Endodermal cell (in vitro differentiated cells): ENCODE measurements around the gene USH1C. TPM values are rescaled to one million over a fixed set of nuclear protein-coding genes. Genes with fewer than 3 reads are reported as not detected.

ENCODE experiments used
- DNase-seq: peaks from one replicate; pipeline ENCODE4 v3.0.0-alpha.2; 2017
- H3K27ac ChIP-seq: 2 replicates; pipeline ENCODE4 v1.5.1; 2013; ENCODE audit warnings: mild to moderate bottlenecking, low read depth, low read length, moderate library complexity
- H3K27me3 ChIP-seq: 2 replicates; pipeline ENCODE4 v1.6.1; 2013; ENCODE audit warnings: mild to moderate bottlenecking, low read length, moderate library complexity; ENCODE audit not compliant: insufficient read depth, control insufficient read depth, poor library complexity, severe bottlenecking
- H3K36me3 ChIP-seq: 2 replicates; pipeline ENCODE4 v1.7.0; 2013; ENCODE audit warnings: mild to moderate bottlenecking, low read length, moderate library complexity; ENCODE audit not compliant: control insufficient read depth, insufficient read depth
- H3K4me1 ChIP-seq: one replicate; pipeline ENCODE4 v1.7.0; 2013; ENCODE audit warnings: low read length; ENCODE audit not compliant: control insufficient read depth, insufficient read depth
- H3K4me3 ChIP-seq: 2 replicates; pipeline ENCODE4 v1.5.1; 2013; ENCODE audit warnings: mild to moderate bottlenecking, low read length, moderate library complexity
- H3K9ac ChIP-seq: 2 replicates; pipeline ENCODE4 v1.6.1; 2013; ENCODE audit warnings: mild to moderate bottlenecking, low read length, moderate library complexity; ENCODE audit not compliant: poor library complexity, severe bottlenecking; ENCODE audit errors: extremely low read depth
- H3K9me3 ChIP-seq: 2 replicates; pipeline ENCODE4 v1.6.1; 2013; ENCODE audit warnings: mild to moderate bottlenecking, low read length, moderate library complexity; ENCODE audit not compliant: control insufficient read depth
- H3K27ac Mint-ChIP-seq: 2 replicates; pipeline ENCODE4 v1.8.0; 2020; ENCODE audit warnings: mixed read lengths
- H3K27me3 Mint-ChIP-seq: 2 replicates; pipeline ENCODE4 v1.8.0; 2021; ENCODE audit warnings: mild to moderate bottlenecking, mixed read lengths; ENCODE audit not compliant: insufficient read depth
- H3K36me3 Mint-ChIP-seq: 2 replicates; pipeline ENCODE4 v1.8.0; 2020; ENCODE audit warnings: low read depth, mixed read lengths
- H3K4me1 Mint-ChIP-seq: 2 replicates; pipeline ENCODE4 v1.8.0; 2020; ENCODE audit warnings: mixed read lengths
- H3K4me3 Mint-ChIP-seq: 2 replicates; pipeline ENCODE4 v1.8.0; 2020; ENCODE audit warnings: mild to moderate bottlenecking, moderate library complexity, mixed read lengths
- H3K9me3 Mint-ChIP-seq: 2 replicates; pipeline ENCODE4 v1.8.0; 2020; ENCODE audit warnings: mild to moderate bottlenecking, mixed read lengths
- WGBS, 2 experiments: methylation state at CpG; one replicate each; pipeline versions ENCODE4 v1.1.5 to v1.1.7; 2013; ENCODE audit warnings: missing lambda C conversion rate in 2 of 2, mixed read lengths in 1 of 2; ENCODE audit not compliant: insufficient coverage in 1 of 2, insufficient read length in 1 of 2; 5-methylcytosine and 5-hydroxymethylcytosine counted together
- total RNA-seq, 2 donors: library from RNA; stranded (reverse); fragmentation: NEBNext Ultra II Directional in 1 of 2; extraction: Animal tissue kit (Norgen Biotek cat#: 25700) in 1 of 2; gene quantifications; 2 replicates in 1 of 2; 3 replicates in 1 of 2; pipeline ENCODE4 v1.2.1, GENCODE V29; 2021
- TF ChIP-seq, protein P1 (sequence below): fragments of 200-600 bp; sonication (generic); conservative IDR thresholded peaks from 2 replicates; pipeline ENCODE4 v1.5.0; 2021; ENCODE audit warnings: antibody characterized with exemption, mild to moderate bottlenecking

Gene USH1C
- total RNA-seq, 2 donors from 2014 or later = 1.5 to 2.8 TPM

DNA sequence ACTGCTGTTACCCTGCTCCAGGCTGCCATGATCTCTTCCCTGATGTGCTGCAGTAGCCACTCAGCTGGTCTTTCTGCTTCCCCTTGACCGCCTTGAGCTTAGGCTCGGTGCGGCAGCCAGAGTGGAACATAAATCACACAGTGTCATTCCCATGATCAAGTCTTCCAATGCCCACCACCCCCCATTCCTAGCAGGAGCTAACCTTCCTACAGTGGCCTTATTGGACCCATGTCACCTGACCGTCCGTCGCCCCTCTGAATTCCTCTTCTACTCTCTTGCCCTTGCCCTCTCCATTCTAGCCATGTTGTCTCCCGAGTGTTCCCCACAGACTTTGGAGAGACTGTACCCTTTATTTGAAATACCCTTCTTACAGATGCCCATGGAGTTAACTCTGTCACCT is 46.2 kb upstream of the USH1C start:
- H3K4me3 Mint-ChIP-seq = no peak overlapping the region
- no peaks in the 10 kb centered on the region for H3K4me1 ChIP-seq
- H3K4me1 Mint-ChIP-seq = no peaks in the 10 kb centered on the region
- H3K9me3 ChIP-seq = no peaks in the 10 kb centered on the region
- H3K27ac Mint-ChIP-seq = no peak overlapping the region
- H3K36me3 Mint-ChIP-seq = no peaks in the 10 kb centered on the region
- H3K9ac ChIP-seq = no peak overlapping the region
- peak; percentile 17 for DNase-seq
- TF ChIP-seq, protein P1, sequence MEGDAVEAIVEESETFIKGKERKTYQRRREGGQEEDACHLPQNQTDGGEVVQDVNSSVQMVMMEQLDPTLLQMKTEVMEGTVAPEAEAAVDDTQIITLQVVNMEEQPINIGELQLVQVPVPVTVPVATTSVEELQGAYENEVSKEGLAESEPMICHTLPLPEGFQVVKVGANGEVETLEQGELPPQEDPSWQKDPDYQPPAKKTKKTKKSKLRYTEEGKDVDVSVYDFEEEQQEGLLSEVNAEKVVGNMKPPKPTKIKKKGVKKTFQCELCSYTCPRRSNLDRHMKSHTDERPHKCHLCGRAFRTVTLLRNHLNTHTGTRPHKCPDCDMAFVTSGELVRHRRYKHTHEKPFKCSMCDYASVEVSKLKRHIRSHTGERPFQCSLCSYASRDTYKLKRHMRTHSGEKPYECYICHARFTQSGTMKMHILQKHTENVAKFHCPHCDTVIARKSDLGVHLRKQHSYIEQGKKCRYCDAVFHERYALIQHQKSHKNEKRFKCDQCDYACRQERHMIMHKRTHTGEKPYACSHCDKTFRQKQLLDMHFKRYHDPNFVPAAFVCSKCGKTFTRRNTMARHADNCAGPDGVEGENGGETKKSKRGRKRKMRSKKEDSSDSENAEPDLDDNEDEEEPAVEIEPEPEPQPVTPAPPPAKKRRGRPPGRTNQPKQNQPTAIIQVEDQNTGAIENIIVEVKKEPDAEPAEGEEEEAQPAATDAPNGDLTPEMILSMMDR = no peak
- 94% methylated on average over 7 of the region's 7 CpGs for WGBS, 2 experiments
- no peak overlapping the region for H3K4me3 ChIP-seq
- peaks cover 50% of the 10 kb centered on the region for H3K27me3 ChIP-seq
- H3K9me3 Mint-ChIP-seq = peaks cover 10% of the 10 kb centered on the region
- H3K36me3 ChIP-seq = no peaks in the 10 kb centered on the region
- no peak overlapping the region for H3K27ac ChIP-seq
- peaks cover 26% of the 10 kb centered on the region for H3K27me3 Mint-ChIP-seq

DNA sequence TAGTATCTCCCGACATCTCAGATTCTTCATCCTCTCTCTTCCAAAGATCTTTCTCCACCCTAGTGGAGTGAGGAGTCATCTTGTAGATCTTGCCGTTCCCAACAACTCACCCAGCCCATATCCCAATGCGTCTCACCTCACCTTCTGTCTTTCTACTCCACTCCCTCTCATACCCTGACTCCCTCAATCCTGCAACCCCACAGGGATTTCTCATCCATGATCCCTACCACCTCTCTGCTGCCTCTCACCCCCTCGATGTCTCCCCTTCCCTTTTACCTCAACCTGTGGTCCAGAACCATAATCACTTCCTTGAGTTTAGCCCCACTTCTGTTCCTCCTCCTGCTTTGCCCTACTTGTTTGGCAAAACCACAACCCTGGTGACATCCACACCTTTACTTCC is 44.5 kb upstream of the USH1C start:
- TF ChIP-seq, protein P1 = no peak
- Histone ChIP-seq H3K9ac (no peak overlapping the region), H3K4me3 (no peak overlapping the region), H3K9me3 (no peaks in the 10 kb centered on the region), H3K4me1 (no peaks in the 10 kb centered on the region), H3K27ac (no peak overlapping the region), H3K36me3 (no peaks in the 10 kb centered on the region), H3K27me3 (peaks cover 49% of the 10 kb centered on the region)
- 86 to 96% methylated on average over 3 to 4 of the region's 4 CpGs for WGBS, 2 experiments
- Mint-ChIP-seq H3K36me3 (no peaks in the 10 kb centered on the region), H3K27me3 (peaks cover 15% of the 10 kb centered on the region), H3K4me3 (no peak overlapping the region), H3K9me3 (peaks cover under 1% of the 10 kb centered on the region), H3K27ac (no peak overlapping the region), H3K4me1 (no peaks in the 10 kb centered on the region)
- peak; percentile 19 for DNase-seq

DNA sequence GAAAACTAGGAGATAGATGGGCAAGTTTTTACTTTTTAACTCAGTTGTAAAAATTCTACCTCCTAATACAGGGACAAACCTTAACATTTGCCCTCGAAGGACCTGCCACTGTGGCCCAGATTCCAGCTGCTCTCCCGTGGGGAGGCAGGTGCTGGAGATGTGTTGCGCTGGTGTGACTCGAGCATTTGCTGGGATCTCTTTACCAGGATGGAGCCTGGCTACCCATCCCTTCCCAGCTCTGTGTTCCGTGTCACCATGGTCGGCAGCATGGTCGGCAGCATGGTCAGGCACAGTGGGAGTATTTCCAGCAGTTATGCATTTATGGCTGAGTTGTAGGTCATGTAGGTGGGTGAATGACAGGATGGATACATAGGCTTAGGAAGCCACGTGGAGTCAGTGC is 44.0 kb upstream of the USH1C start:
- TF ChIP-seq, protein P1 = no peak

More for the DNA sequence above, 44.0 kb upstream of the USH1C start:
- Mint-ChIP-seq H3K4me1 (no peaks in the 10 kb centered on the region), H3K9me3 (no peaks in the 10 kb centered on the region), H3K27me3 (peaks cover 14% of the 10 kb centered on the region), H3K27ac (no peak overlapping the region), H3K36me3 (no peaks in the 10 kb centered on the region), H3K4me3 (no peak overlapping the region)
- 88% methylated on average over 5 to 8 of the region's 8 CpGs for WGBS, 2 experiments
- Histone ChIP-seq H3K27me3 (peaks cover 49% of the 10 kb centered on the region), H3K36me3 (no peaks in the 10 kb centered on the region), H3K27ac (no peak overlapping the region), H3K9me3 (no peaks in the 10 kb centered on the region), H3K9ac (no peak overlapping the region), H3K4me3 (no peak overlapping the region), H3K4me1 (no peaks in the 10 kb centered on the region)
- DNase-seq = peak; percentile 17
